Measurements from ENCODE around the gene MFSD2A. TPM values are rescaled to one million over a fixed set of nuclear protein-coding genes. Genes with fewer than 3 reads are reported as not detected.
"Not testable (repeated sequence)": the region's sequence is repeated elsewhere in the genome, so short reads cannot be mapped to it uniquely, and the experiment has no call there.

Gene MFSD2A
- total and polyA plus RNA-seq, 4 donors, result 0.37 to 294 (median 171) TPM

DNA sequence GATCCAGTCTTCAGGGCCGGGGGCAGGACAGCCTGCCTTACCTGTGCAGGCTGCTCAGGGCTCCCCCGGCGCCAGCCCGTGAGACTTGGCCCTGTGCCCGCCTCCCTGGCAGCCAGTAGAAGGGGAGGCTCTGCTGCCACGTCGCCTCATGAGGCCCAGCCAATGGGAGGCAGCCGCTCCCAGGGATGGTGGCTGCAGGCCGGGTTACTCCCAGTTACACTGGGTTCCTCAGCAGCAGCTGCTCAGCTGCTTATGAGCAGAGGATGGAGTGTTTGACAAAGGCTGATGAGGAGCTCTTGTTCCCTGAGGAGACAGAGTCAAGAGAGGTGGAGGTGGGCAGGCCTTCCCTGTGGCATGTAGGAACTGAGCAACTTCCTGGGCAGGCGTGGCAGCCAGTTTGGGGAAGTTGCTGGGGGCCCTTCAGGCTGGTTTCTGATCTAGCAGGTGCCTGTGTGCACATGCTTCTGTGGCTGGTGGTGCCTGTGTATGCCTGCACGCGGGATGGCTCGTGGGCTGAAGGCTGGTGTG, 5.5 kb downstream of the MFSD2A start:
- Histone ChIP-seq H3K9me3 (ENCODE audit: control insufficient read depth in 4 of 4, low read length in 3 of 4) (no peaks in the 10 kb centered on the region), H3K4me3 (ENCODE audit: low read depth in 1 of 3, low read length in 3 of 3) (peak overlapping the region in 1 of 3 donors; percentile 31), H3K27me3 (ENCODE audit: control insufficient read depth in 4 of 4, insufficient read depth in 4 of 4, low read length in 3 of 4) (no peaks in the 10 kb centered on the region), H3K9ac (ENCODE audit: low read depth in 1 of 2, low read length in 2 of 2) (no peak overlapping the region), H3K36me3 (ENCODE audit: control insufficient read depth in 4 of 4, insufficient read depth in 3 of 4, low read depth in 1 of 4, low read length in 3 of 4) (peaks cover 8 to 31% (median 10%) of the 10 kb centered on the region in 4 donors), H3K4me1 (ENCODE audit: control insufficient read depth in 4 of 4, insufficient read depth in 4 of 4, low read length in 3 of 4) (peaks cover 6 to 55% (median 43%) of the 10 kb centered on the region in 4 donors), H3K27ac (ENCODE audit: low read depth in 1 of 2, low read length in 2 of 2) (peak overlapping the region; percentile 66 to 82)
- DNase-seq (ENCODE audit: low spot score), result no peak
- WGBS, result 39% methylated on average over 13 of the region's 13 CpGs
- TF ChIP-seq TAF1 (conservative IDR thresholded peaks at IDR 0.05) (no peak), YY1 (IDR thresholded peaks at IDR 0.05) (peak; percentile 54)

GRCh38 chr1:39962450-39962825, 7.5 kb downstream of the MFSD2A start:
- Histone ChIP-seq H3K9ac (ENCODE audit: low read depth in 1 of 2, low read length in 2 of 2) (no peak overlapping the region), H3K27ac (ENCODE audit: low read depth in 1 of 2, low read length in 2 of 2) (no peak overlapping the region), H3K9me3 (ENCODE audit: control insufficient read depth in 4 of 4, low read length in 3 of 4) (no peaks in the 10 kb centered on the region), H3K27me3 (ENCODE audit: control insufficient read depth in 4 of 4, insufficient read depth in 4 of 4, low read length in 3 of 4) (no peaks in the 10 kb centered on the region), H3K4me3 (ENCODE audit: low read depth in 1 of 3, low read length in 3 of 3) (no peak overlapping the region), H3K4me1 (ENCODE audit: control insufficient read depth in 4 of 4, insufficient read depth in 4 of 4, low read length in 3 of 4) (peaks cover 6 to 39% (median 35%) of the 10 kb centered on the region in 4 donors), H3K36me3 (ENCODE audit: control insufficient read depth in 4 of 4, insufficient read depth in 3 of 4, low read depth in 1 of 4, low read length in 3 of 4) (peaks cover 20 to 45% (median 27%) of the 10 kb centered on the region in 4 donors)
- no peak for DNase-seq (ENCODE audit: low spot score)
- WGBS, result 97% methylated on average over 17 of the region's 17 CpGs
- TF ChIP-seq YY1 (IDR thresholded peaks at IDR 0.05) (no peak), RXRA (IDR thresholded peaks at IDR 0.05) (no peak), HNF4G (IDR thresholded peaks at IDR 0.05) (no peak), HNF4A (conservative IDR thresholded peaks at IDR 0.05) (no peak), JUND (IDR thresholded peaks at IDR 0.05) (no peak), RAD21 (IDR thresholded peaks at IDR 0.05) (no peak), EGR1 (IDR thresholded peaks at IDR 0.05; ENCODE audit: low read depth in 2 of 2) (no peak), SP1 (IDR thresholded peaks at IDR 0.05) (no peak), CTCF (IDR thresholded peaks at IDR 0.05; ENCODE audit: low read depth, low read length, missing input control) (no peak), FOXA2 (IDR thresholded peaks at IDR 0.05) (no peak), FOXA1 (IDR thresholded peaks at IDR 0.05) (no peak)
- TF ChIP-seq, protein P1, sequence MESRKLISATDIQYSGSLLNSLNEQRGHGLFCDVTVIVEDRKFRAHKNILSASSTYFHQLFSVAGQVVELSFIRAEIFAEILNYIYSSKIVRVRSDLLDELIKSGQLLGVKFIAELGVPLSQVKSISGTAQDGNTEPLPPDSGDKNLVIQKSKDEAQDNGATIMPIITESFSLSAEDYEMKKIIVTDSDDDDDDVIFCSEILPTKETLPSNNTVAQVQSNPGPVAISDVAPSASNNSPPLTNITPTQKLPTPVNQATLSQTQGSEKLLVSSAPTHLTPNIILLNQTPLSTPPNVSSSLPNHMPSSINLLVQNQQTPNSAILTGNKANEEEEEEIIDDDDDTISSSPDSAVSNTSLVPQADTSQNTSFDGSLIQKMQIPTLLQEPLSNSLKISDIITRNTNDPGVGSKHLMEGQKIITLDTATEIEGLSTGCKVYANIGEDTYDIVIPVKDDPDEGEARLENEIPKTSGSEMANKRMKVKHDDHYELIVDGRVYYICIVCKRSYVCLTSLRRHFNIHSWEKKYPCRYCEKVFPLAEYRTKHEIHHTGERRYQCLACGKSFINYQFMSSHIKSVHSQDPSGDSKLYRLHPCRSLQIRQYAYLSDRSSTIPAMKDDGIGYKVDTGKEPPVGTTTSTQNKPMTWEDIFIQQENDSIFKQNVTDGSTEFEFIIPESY (IDR thresholded peaks at IDR 0.05), result no peak
- TF ChIP-seq, protein P2, sequence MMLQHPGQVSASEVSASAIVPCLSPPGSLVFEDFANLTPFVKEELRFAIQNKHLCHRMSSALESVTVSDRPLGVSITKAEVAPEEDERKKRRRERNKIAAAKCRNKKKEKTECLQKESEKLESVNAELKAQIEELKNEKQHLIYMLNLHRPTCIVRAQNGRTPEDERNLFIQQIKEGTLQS (IDR thresholded peaks at IDR 0.05), result no peak
- TF ChIP-seq, protein P3, sequence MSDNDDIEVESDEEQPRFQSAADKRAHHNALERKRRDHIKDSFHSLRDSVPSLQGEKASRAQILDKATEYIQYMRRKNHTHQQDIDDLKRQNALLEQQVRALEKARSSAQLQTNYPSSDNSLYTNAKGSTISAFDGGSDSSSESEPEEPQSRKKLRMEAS (IDR thresholded peaks at IDR 0.05), result no peak

- not testable (repeated sequence) for H3K27ac ChIP-seq (ENCODE audit: low read depth in 1 of 2, low read length in 2 of 2); H3K27me3 ChIP-seq (ENCODE audit: control insufficient read depth in 4 of 4, insufficient read depth in 4 of 4, low read length in 3 of 4); DNase-seq (ENCODE audit: low spot score); H3K9me3 ChIP-seq (ENCODE audit: control insufficient read depth in 4 of 4, low read length in 3 of 4); H3K9ac ChIP-seq (ENCODE audit: low read depth in 1 of 2, low read length in 2 of 2); H3K4me3 ChIP-seq (ENCODE audit: low read depth in 1 of 3, low read length in 3 of 3)
- H3K4me1 ChIP-seq (ENCODE audit: control insufficient read depth in 4 of 4, insufficient read depth in 4 of 4, low read length in 3 of 4), result peaks cover 6 to 34% (median 30%) of the 10 kb centered on the region in 4 donors
- 97% methylated on average over 13 of the region's 13 CpGs for whole genome bisulfite sequencing
- H3K36me3 ChIP-seq (ENCODE audit: control insufficient read depth in 4 of 4, insufficient read depth in 3 of 4, low read depth in 1 of 4, low read length in 3 of 4), result peaks cover 20 to 48% (median 30%) of the 10 kb centered on the region in 4 donors
These were observed 8.0 kb downstream of the MFSD2A start for GRCh38 chr1:39962964-39963363.

Measured in liver (tissue), 9 donors.